Measurements from ENCODE around the gene MEIG1.
"Not testable (repeated sequence)": the region's sequence is repeated elsewhere in the genome, so short reads cannot be mapped to it uniquely, and the experiment has no call there.

Gene MEIG1

GRCh38 chr10:14959221-14960057, at the start of gene MEIG1:
Gene MEIG1 (plus strand): TSS chr10:14959388. CDS start chr10:14966469, 7,081 bp downstream.
- DNase-seq: peak; percentile 66

- DNase-seq: no peak
These were observed 48.2 kb upstream of the MEIG1 start for GRCh38 chr10:14910953-14911352.

- no peak for DNase-seq
These were observed 47.4 kb upstream of the MEIG1 start for GRCh38 chr10:14911801-14912200.

- DNase-seq: no peak
These were observed 42.6 kb upstream of the MEIG1 start for GRCh38 chr10:14916600-14916999.

GRCh38 chr10:14917827-14918226, 41.4 kb upstream of the MEIG1 start:
- no peak for DNase-seq

GRCh38 chr10:14918964-14919363, 40.2 kb upstream of the MEIG1 start:
- DNase-seq: no peak

GRCh38 chr10:14924013-14924412, 35.2 kb upstream of the MEIG1 start:
- no peak for DNase-seq

- no peak for DNase-seq
These were observed 33.9 kb upstream of the MEIG1 start for GRCh38 chr10:14925268-14925667.

- DNase-seq: no peak
These were observed 33.1 kb upstream of the MEIG1 start for GRCh38 chr10:14926061-14926470.

- no peak for DNase-seq
These were observed 32.3 kb upstream of the MEIG1 start for GRCh38 chr10:14926722-14927416.

- no peak for DNase-seq
These were observed 28.6 kb upstream of the MEIG1 start for GRCh38 chr10:14930610-14931009.

- no peak for DNase-seq
These were observed 22.6 kb upstream of the MEIG1 start for GRCh38 chr10:14936584-14936983.

GRCh38 chr10:14938971-14939370, 20.2 kb upstream of the MEIG1 start:
- DNase-seq: not testable (repeated sequence)

- not testable (repeated sequence) for DNase-seq
These were observed 16.8 kb upstream of the MEIG1 start for GRCh38 chr10:14942147-14942949.

GRCh38 chr10:14942950-14943338, 16.2 kb upstream of the MEIG1 start:
- not testable (repeated sequence) for DNase-seq

- no peak for DNase-seq
These were observed 14.1 kb upstream of the MEIG1 start for GRCh38 chr10:14945108-14945507.

GRCh38 chr10:14947268-14947667, 11.9 kb upstream of the MEIG1 start:
- DNase-seq: no peak

GRCh38 chr10:14949291-14949690, 9.9 kb upstream of the MEIG1 start:
- DNase-seq: no peak

- no peak for DNase-seq
These were observed 6.3 kb upstream of the MEIG1 start for GRCh38 chr10:14952851-14953423.

- DNase-seq: no peak
These were observed 5.7 kb upstream of the MEIG1 start for GRCh38 chr10:14953424-14954000.

- DNase-seq: peak; percentile 73
These were observed 5.0 kb upstream of the MEIG1 start, which contains the start of gene DCLRE1C for GRCh38 chr10:14954001-14954770. Gene DCLRE1C (minus strand): TSS chr10:14954096. CDS start chr10:14954010, 86 bp downstream.

- DNase-seq: no peak
These were observed 4.3 kb upstream of the MEIG1 start for GRCh38 chr10:14954934-14955333.
